ENCODE measurements around the gene AACS.

AACS gene

DNA sequence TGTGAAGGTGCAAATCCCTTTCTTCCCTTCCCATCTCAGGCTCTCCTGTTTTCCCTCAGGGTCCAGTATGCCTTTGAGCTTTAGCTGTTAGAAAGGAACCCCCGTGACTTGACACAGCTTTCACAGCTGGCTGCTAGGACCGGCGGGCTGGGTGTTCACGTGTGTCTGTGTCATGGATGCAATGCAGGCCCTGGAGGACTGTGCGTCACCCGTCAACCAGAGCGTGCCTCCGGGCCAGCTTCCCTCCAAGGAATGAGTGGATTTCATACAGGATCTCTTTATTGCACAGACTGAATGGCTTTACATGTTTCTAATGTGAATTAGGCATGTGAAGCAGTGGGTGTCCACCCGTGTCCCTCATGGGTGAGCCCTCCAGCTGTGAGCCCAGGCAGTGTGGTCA, 77.4 kb downstream of the AACS start:
- TF ChIP-seq, protein P1, sequence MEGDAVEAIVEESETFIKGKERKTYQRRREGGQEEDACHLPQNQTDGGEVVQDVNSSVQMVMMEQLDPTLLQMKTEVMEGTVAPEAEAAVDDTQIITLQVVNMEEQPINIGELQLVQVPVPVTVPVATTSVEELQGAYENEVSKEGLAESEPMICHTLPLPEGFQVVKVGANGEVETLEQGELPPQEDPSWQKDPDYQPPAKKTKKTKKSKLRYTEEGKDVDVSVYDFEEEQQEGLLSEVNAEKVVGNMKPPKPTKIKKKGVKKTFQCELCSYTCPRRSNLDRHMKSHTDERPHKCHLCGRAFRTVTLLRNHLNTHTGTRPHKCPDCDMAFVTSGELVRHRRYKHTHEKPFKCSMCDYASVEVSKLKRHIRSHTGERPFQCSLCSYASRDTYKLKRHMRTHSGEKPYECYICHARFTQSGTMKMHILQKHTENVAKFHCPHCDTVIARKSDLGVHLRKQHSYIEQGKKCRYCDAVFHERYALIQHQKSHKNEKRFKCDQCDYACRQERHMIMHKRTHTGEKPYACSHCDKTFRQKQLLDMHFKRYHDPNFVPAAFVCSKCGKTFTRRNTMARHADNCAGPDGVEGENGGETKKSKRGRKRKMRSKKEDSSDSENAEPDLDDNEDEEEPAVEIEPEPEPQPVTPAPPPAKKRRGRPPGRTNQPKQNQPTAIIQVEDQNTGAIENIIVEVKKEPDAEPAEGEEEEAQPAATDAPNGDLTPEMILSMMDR (IDR thresholded peaks at IDR 0.05; ENCODE audit: poor library complexity, severe bottlenecking): no peak
- Histone ChIP-seq H3K4me1 (ENCODE audit: insufficient read depth, poor library complexity, severe bottlenecking) (peaks cover 18% of the 10 kb centered on the region), H3K4me3 (ENCODE audit: severe bottlenecking) (no peak overlapping the region), H3K27me3 (ENCODE audit: insufficient read depth, poor library complexity, severe bottlenecking) (no peaks in the 10 kb centered on the region), H3K36me3 (ENCODE audit: low read depth) (no peaks in the 10 kb centered on the region), H3K27ac (ENCODE audit: poor library complexity, severe bottlenecking) (peak overlapping the region; percentile 84), H3K9me3 (ENCODE audit: severe bottlenecking) (no peaks in the 10 kb centered on the region)
- DNase-seq (ENCODE audit: low spot score) (no peak), ATAC-seq (ENCODE audit: low read depth) (no peak)

DNA sequence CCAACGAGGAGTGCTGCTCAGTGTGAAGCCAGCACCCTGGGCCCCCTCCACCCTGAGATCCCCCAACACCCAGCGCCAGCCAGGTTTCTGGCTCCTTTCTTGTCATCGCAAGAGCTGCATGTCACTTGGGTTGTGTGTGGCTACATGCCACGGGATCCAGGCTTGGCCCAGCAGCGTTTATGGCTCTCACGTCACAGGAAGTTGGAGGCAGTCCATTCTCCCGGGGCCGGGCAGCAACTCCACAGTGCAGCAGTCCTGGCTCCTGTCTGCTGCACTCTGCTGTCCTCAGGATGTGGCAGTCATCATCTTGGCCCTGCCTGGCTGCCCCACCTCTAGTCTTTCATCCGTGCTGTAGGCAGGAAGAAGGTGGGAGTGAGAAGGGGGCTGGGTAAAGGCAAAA, 78.3 kb downstream of the AACS start:
- H3K36me3 ChIP-seq (ENCODE audit: low read depth): no peaks in the 10 kb centered on the region
- no peak for DNase-seq (ENCODE audit: low spot score)
- H3K4me3 ChIP-seq (ENCODE audit: severe bottlenecking): no peak overlapping the region
- H3K4me1 ChIP-seq (ENCODE audit: insufficient read depth, poor library complexity, severe bottlenecking): peaks cover 24% of the 10 kb centered on the region
- H3K9me3 ChIP-seq (ENCODE audit: severe bottlenecking): no peaks in the 10 kb centered on the region
- TF ChIP-seq, protein P1 (IDR thresholded peaks at IDR 0.05; ENCODE audit: poor library complexity, severe bottlenecking): no peak
- no peak for ATAC-seq (ENCODE audit: low read depth)
- no peaks in the 10 kb centered on the region for H3K27me3 ChIP-seq (ENCODE audit: insufficient read depth, poor library complexity, severe bottlenecking)
- no peak overlapping the region for H3K27ac ChIP-seq (ENCODE audit: poor library complexity, severe bottlenecking)

DNA sequence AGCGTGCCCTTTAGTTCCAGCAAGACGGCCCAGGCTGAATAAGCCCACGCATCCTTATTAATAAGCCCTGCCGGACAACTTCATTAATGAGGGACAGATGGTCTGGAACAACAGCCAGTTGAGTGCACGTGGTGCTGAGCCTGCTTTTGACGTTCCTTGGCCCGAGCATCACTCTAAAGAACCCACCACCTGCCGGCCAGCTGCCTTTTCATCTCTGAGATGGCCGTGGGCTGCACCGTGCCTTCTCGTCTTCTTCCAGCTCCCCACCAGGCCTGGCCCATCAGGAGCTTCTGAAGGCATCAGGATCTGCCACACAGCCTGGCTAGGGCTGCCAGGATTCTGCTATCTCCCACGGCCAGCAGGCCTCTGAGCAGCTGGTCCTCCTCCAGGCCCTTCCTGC, 80.0 kb downstream of the AACS start:
- Histone ChIP-seq H3K27me3 (ENCODE audit: insufficient read depth, poor library complexity, severe bottlenecking) (no peaks in the 10 kb centered on the region), H3K9me3 (ENCODE audit: severe bottlenecking) (no peaks in the 10 kb centered on the region), H3K4me3 (ENCODE audit: severe bottlenecking) (no peak overlapping the region), H3K36me3 (ENCODE audit: low read depth) (no peaks in the 10 kb centered on the region), H3K4me1 (ENCODE audit: insufficient read depth, poor library complexity, severe bottlenecking) (peaks cover 26% of the 10 kb centered on the region), H3K27ac (ENCODE audit: poor library complexity, severe bottlenecking) (no peak overlapping the region)
- TF ChIP-seq, protein P1 (IDR thresholded peaks at IDR 0.05; ENCODE audit: poor library complexity, severe bottlenecking): no peak
- DNase-seq (ENCODE audit: low spot score) (no peak), ATAC-seq (ENCODE audit: low read depth) (no peak)

DNA sequence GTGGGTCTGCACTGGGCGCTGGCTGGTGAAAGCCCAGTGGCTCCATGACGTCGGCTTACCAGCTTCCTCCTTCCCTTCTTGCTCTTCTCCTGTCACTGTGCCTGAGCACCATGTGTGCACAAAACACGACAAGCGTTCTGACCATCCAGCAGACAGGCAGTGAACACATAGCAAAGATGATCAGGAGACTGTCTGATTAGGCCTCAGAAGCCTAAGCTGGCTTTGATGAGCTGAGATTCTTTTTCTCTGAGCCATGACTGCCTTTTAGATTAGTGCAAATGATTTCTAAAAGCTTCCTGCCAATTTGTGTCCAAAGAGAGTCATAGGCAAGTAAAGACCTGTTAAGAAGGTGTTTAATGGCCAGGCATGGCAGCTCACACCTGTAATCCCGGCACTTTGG, 83.1 kb downstream of the AACS start:
- H3K4me1 ChIP-seq (ENCODE audit: insufficient read depth, poor library complexity, severe bottlenecking): peaks cover 10% of the 10 kb centered on the region
- DNase-seq (ENCODE audit: low spot score) (no peak), ATAC-seq (ENCODE audit: low read depth) (peak; percentile 80)
- TF ChIP-seq, protein P1 (IDR thresholded peaks at IDR 0.05; ENCODE audit: poor library complexity, severe bottlenecking): no peak
- no peak overlapping the region for H3K4me3 ChIP-seq (ENCODE audit: severe bottlenecking)
- H3K27ac ChIP-seq (ENCODE audit: poor library complexity, severe bottlenecking): peak overlapping the region; percentile 61
- H3K36me3 ChIP-seq (ENCODE audit: low read depth): no peaks in the 10 kb centered on the region
- no peaks in the 10 kb centered on the region for H3K9me3 ChIP-seq (ENCODE audit: severe bottlenecking)
- H3K27me3 ChIP-seq (ENCODE audit: insufficient read depth, poor library complexity, severe bottlenecking): no peaks in the 10 kb centered on the region

DNA sequence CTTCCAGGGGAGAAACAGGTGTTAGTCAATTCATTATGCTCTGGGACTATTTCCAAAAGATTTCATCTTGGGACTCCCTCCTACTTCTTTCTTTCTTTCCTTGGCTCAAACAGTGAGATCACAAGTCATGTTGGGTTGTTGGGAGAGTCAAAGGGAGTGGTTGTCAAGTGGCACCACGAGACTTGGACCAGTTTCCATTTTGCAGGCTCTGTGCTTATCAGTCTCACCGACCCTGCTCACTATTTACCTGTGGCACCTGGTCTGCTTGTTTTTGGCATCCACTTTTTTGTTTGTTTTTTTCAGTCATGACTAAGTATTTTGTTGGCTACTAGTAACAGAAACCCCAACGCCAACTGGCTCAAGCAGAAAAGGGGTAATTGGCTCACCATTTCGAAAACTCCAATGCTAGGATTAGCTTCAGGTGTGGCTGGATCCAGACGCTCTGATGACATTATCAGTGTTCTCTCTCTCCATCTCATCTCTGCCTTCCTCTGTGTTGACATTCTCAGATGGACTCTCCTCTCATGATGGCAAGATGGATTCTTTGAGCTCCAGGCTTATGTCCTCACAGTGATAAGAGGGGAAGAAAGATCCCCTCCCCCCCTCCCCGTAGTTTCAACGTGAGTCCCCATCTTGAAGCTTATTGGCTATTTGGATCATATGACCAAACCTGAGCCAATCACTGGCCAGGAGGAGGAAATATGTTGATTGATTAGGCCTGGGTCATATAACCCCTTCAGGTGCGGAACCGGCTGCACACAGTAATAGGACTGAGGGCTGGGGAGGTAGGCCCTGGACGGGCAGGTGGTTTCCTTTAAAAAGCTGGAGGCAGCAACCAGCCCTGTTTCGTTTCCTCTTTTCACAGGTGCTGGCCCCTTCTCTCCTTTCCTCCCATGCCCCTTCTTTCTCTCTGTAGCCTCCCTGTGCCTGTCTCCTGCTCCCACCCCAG, 84.2 kb downstream of the AACS start:
- H3K27ac ChIP-seq (ENCODE audit: poor library complexity, severe bottlenecking): peak overlapping the region; percentile 61
- no peak for DNase-seq (ENCODE audit: low spot score)
- H3K36me3 ChIP-seq (ENCODE audit: low read depth): no peaks in the 10 kb centered on the region
- no peaks in the 10 kb centered on the region for H3K9me3 ChIP-seq (ENCODE audit: severe bottlenecking)
- H3K4me3 ChIP-seq (ENCODE audit: severe bottlenecking): no peak overlapping the region
- TF ChIP-seq, protein P1 (IDR thresholded peaks at IDR 0.05; ENCODE audit: poor library complexity, severe bottlenecking): no peak
- ATAC-seq (ENCODE audit: low read depth): no peak
- no peaks in the 10 kb centered on the region for H3K27me3 ChIP-seq (ENCODE audit: insufficient read depth, poor library complexity, severe bottlenecking)
- H3K4me1 ChIP-seq (ENCODE audit: insufficient read depth, poor library complexity, severe bottlenecking): peaks cover 10% of the 10 kb centered on the region

All from RWPE2 (cell line).